Suprapubic skin (tissue), 4 donors: ENCODE results near the gene TMEM50A. TPM values are rescaled to one million over a fixed set of nuclear protein-coding genes. Genes with fewer than 3 reads are reported as not detected.

Experiments used
- DNase-seq, 2 donors: peaks; one replicate each; pipeline ENCODE4 v3.0.0-alpha.2; 2019; ENCODE audit warnings: low spot score in 2 of 2
- H3K27ac ChIP-seq: fragments of 200-600 bp; sonication (generic); one replicate; pipeline ENCODE4 v1.5.1; 2019
- H3K27me3 ChIP-seq: fragments of 200-600 bp; sonication (generic); one replicate; pipeline ENCODE4 v1.5.1; 2019
- H3K36me3 ChIP-seq: fragments of 200-600 bp; sonication (generic); one replicate; pipeline ENCODE4 v1.5.1; 2019
- H3K4me1 ChIP-seq: fragments of 200-600 bp; sonication (generic); one replicate; pipeline ENCODE4 v1.5.1; 2019
- H3K4me3 ChIP-seq: fragments of 200-600 bp; sonication (generic); one replicate; pipeline ENCODE4 v1.5.1; 2019; ENCODE audit warnings: mild to moderate bottlenecking
- H3K9me3 ChIP-seq: fragments of 200-600 bp; sonication (generic); one replicate; pipeline ENCODE4 v1.5.1; 2019
- EP300 ChIP-seq: sonication (generic); formaldehyde crosslinking; IDR thresholded peaks from one replicate; pipeline ENCODE4 v1.6.1; 2017; ENCODE audit warnings: antibody characterized with exemption
- POLR2A ChIP-seq, 2 donors: fragments of 450-650 bp; IDR thresholded peaks; one replicate each; pipeline ENCODE4 v1.6.1; 2017; ENCODE audit warnings: antibody characterized with exemption in 2 of 2, mild to moderate bottlenecking in 2 of 2, moderate library complexity in 2 of 2
- POLR2AphosphoS5 ChIP-seq, 3 donors: sonication (generic); formaldehyde crosslinking; IDR thresholded peaks; one replicate each; pipeline ENCODE4 v1.6.1; 2017; ENCODE audit warnings: antibody characterized with exemption in 3 of 3
- WGBS: methylation state at CpG from one replicate; pipeline ENCODE4 v1.1.5; 2018; 5-methylcytosine and 5-hydroxymethylcytosine counted together
- total RNA-seq, 4 donors: library from RNA; depleted of rRNA; stranded (reverse); fragments of >200 nt; gene quantifications; one replicate each; pipeline ENCODE4 v1.1.0, GENCODE V29; 2016
- TF ChIP-seq, protein P1 (sequence below), 2 donors: fragments of 200-600 bp in 1 of 2; fragments of 450-650 bp in 1 of 2; sonication (generic) in 1 of 2; IDR thresholded peaks; one replicate each; pipeline ENCODE4 v1.5.1; 2016 to 2019; ENCODE audit warnings: antibody characterized with exemption in 2 of 2, mild to moderate bottlenecking in 1 of 2, moderate library complexity in 1 of 2

Gene TMEM50A
- total RNA-seq, 4 donors from 2014 or later = 57.6 to 87.9 (median 72.8) TPM

- no peak for DNase-seq
- TF ChIP-seq, protein P1, sequence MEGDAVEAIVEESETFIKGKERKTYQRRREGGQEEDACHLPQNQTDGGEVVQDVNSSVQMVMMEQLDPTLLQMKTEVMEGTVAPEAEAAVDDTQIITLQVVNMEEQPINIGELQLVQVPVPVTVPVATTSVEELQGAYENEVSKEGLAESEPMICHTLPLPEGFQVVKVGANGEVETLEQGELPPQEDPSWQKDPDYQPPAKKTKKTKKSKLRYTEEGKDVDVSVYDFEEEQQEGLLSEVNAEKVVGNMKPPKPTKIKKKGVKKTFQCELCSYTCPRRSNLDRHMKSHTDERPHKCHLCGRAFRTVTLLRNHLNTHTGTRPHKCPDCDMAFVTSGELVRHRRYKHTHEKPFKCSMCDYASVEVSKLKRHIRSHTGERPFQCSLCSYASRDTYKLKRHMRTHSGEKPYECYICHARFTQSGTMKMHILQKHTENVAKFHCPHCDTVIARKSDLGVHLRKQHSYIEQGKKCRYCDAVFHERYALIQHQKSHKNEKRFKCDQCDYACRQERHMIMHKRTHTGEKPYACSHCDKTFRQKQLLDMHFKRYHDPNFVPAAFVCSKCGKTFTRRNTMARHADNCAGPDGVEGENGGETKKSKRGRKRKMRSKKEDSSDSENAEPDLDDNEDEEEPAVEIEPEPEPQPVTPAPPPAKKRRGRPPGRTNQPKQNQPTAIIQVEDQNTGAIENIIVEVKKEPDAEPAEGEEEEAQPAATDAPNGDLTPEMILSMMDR (IDR thresholded peaks at IDR 0.05) = no peak
- no peak for TF ChIP-seq POLR2A (IDR thresholded peaks at IDR 0.05)
- TF ChIP-seq POLR2AphosphoS5 (IDR thresholded peaks at IDR 0.05) = no peak
- Histone ChIP-seq H3K4me3 (no peak overlapping the region), H3K4me1 (peaks cover 19% of the 10 kb centered on the region), H3K27me3 (no peaks in the 10 kb centered on the region), H3K27ac (no peak overlapping the region), H3K9me3 (no peaks in the 10 kb centered on the region), H3K36me3 (peaks cover 59% of the 10 kb centered on the region)
- 90% methylated on average over 3 of the region's 3 CpGs for WGBS
These were observed 11.5 kb downstream of the TMEM50A start for GRCh38 chr1:25349606-25350005.

DNA sequence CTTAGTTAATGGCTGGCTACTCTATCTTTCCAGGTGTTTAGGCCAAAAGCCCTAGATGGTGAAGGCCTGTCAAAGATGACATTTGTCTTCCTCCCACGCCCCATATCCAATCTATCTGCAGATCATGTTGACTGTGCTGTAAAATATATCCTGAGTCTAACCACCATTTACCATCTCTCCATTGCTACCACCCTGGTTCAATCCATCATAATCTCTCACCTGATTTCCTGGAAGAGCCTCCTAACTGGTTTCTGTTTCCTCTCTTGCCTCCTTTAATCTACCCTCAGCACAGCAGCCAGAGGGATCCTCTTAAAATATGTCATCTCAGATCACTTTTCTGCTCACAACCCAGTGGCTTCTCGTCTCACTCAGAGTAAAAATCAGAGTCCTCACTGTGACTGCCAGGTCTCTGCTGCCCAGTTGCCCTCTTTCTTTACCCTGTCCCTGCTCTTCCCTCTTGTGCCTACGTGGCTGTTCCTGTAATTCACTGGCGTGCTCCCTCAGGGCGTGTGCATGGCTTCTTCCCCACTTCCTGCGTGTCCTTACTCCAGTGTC, 17.8 kb downstream of the TMEM50A start:
- Histone ChIP-seq H3K9me3 (no peaks in the 10 kb centered on the region), H3K4me3 (no peak overlapping the region), H3K4me1 (peaks cover 29% of the 10 kb centered on the region), H3K27ac (no peak overlapping the region), H3K27me3 (no peaks in the 10 kb centered on the region), H3K36me3 (peaks cover 74% of the 10 kb centered on the region)
- TF ChIP-seq POLR2A (IDR thresholded peaks at IDR 0.05) (no peak), POLR2AphosphoS5 (IDR thresholded peaks at IDR 0.05) (no peak), EP300 (no peak)
- TF ChIP-seq, protein P1 (IDR thresholded peaks at IDR 0.05) = no peak
- DNase-seq = no peak
- WGBS = 47% methylated on average over 6 of the region's 6 CpGs

GRCh38 chr1:25356441-25356840, 18.3 kb downstream of the TMEM50A start:
- Histone ChIP-seq H3K36me3 (peaks cover 79% of the 10 kb centered on the region), H3K27me3 (no peaks in the 10 kb centered on the region), H3K27ac (no peak overlapping the region), H3K4me1 (peaks cover 28% of the 10 kb centered on the region), H3K9me3 (no peaks in the 10 kb centered on the region), H3K4me3 (no peak overlapping the region)
- TF ChIP-seq, protein P1 (IDR thresholded peaks at IDR 0.05) = no peak
- no peak for TF ChIP-seq POLR2A (IDR thresholded peaks at IDR 0.05)
- TF ChIP-seq EP300 = no peak
- no peak for TF ChIP-seq POLR2AphosphoS5 (IDR thresholded peaks at IDR 0.05)
- DNase-seq = no peak

DNA sequence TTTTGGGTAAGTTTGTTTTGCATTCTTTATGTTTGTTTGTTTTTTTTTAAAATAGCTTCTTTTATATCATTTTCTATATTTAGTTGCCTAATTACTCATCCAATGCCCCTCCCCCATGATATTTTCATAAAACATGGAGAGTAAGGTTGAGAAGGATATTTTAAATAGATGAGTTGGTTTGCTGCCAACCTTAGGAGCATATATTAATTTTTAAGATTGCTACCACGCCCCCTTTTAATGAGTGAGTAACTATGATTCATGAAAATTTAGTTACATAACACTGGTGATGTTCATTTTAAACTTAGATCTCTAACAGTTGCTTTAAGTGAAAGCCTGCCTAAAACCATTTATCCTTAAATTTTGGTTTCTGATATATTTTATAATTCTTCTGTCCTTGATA, 18.7 kb downstream of the TMEM50A start:
- H3K4me3 ChIP-seq = no peak overlapping the region
- no peak for DNase-seq
- peaks cover 27% of the 10 kb centered on the region for H3K4me1 ChIP-seq
- no peak overlapping the region for H3K27ac ChIP-seq
- 44% methylated on average over 1 of the region's 1 CpG for WGBS
- TF ChIP-seq EP300 (no peak), POLR2AphosphoS5 (IDR thresholded peaks at IDR 0.05) (no peak)
- TF ChIP-seq, protein P1 (IDR thresholded peaks at IDR 0.05) = no peak
- H3K36me3 ChIP-seq = peaks cover 81% of the 10 kb centered on the region
- no peaks in the 10 kb centered on the region for H3K9me3 ChIP-seq
- H3K27me3 ChIP-seq = no peaks in the 10 kb centered on the region

DNA sequence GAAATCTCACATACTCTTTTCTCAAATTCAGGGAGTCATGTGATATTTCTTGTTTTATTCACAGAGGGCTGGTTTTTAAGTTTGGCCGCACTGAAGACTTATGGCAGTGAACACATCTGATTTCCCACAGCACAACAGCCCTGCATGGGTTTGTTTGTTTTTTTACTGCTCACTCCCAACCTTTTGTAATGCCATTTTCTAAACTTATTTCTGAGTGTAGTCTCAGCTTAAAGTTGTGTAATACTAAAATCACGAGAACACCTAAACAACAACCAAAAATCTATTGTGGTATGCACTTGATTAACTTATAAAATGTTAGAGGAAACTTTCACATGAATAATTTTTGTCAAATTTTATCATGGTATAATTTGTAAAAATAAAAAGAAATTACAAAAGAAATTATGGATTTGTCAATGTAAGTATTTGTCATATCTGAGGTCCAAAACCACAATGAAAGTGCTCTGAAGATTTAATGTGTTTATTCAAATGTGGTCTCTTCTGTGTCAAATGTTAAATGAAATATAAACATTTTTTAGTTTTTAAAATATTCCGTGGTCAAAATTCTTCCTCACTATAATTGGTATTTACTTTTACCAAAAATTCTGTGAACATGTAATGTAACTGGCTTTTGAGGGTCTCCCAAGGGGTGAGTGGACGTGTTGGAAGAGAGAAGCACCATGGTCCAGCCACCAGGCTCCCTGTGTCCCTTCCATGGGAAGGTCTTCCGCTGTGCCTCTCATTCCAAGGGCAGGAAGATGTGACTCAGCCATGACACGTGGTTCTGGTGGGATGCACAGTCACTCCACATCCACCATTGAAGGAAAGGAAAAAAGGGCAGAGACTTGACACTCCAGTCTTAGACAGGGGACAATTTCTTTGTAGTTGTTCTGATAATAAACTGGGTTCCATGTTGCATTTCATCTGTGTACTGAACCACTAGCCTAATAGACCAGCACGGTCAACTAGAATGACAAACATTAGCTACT, 22.8 kb downstream of the TMEM50A start:
- H3K27ac ChIP-seq = no peak overlapping the region
- no peaks in the 10 kb centered on the region for H3K9me3 ChIP-seq
- H3K4me3 ChIP-seq = no peak overlapping the region
- 82% methylated on average over 6 of the region's 7 CpGs for whole genome bisulfite sequencing
- no peaks in the 10 kb centered on the region for H3K27me3 ChIP-seq
- TF ChIP-seq, protein P1 (IDR thresholded peaks at IDR 0.05) = no peak
- H3K4me1 ChIP-seq = peaks cover 14% of the 10 kb centered on the region
- H3K36me3 ChIP-seq = peaks cover 46% of the 10 kb centered on the region
- DNase-seq = no peak
